Left lobe of liver (tissue), 2 donors: ENCODE measurements around the gene FAM83D. TPM values are rescaled to one million over a fixed set of nuclear protein-coding genes. Genes with fewer than 3 reads are reported as not detected.
"Not testable (repeated sequence)": the region's sequence is repeated elsewhere in the genome, so short reads cannot be mapped to it uniquely, and the experiment has no call there.

ENCODE experiments used
- ATAC-seq: fragments of 200-7000 bp; cut with Tn5 transposase; one replicate; pipeline ENCODE4 v1.9.1; 2020; ENCODE audit warnings: mild to moderate bottlenecking, moderate library complexity
- DNase-seq: peaks from one replicate; pipeline ENCODE4 v3.0.0-alpha.2; 2020; ENCODE audit warnings: low spot score
- total RNA-seq: library from RNA; stranded (reverse); gene quantifications from one replicate; pipeline ENCODE4 v1.2.1, GENCODE V29; 2021
- donor health status: DM: no; HTN: no; CAD: no; lungs with moderate emphysema.
- donor health status: DM: no; HTN: yes; CAD: no.

The FAM83D gene
- total RNA-seq, 1 donor from 2014 or later = 2.9 TPM

DNA sequence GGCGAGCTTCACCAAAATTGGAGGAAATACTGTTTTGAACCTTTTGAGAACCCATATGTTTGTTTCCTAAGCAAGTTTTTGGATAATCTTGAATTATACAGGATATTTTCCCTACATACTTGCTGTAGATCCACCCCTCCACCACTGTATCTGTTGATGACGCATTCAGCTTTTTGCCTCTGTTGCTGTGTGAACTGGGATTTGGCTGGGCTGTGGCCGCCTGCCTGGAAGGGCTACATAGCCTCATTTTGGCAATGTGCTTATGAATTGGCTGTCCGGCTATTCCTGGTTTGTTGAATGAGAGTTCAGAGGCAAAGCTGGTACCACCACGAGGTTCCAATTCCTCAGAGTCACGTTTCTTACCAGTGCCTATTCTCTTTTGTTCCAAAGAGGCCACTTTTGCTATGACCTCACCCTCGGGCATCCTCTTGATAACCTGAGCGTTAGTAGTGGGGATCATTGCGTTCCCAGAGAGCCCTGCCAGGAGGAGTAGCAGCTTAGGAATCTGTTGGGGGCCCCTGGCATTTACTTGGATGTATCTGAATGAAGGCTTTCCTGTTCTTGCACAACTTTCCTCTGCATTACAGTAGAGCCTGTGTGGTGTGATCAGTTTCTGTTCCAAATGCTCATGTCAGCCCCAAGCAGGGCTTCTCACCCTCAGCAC, 6.4 kb downstream of the FAM83D start:
- DNase-seq = no peak
- no peak for ATAC-seq

DNA sequence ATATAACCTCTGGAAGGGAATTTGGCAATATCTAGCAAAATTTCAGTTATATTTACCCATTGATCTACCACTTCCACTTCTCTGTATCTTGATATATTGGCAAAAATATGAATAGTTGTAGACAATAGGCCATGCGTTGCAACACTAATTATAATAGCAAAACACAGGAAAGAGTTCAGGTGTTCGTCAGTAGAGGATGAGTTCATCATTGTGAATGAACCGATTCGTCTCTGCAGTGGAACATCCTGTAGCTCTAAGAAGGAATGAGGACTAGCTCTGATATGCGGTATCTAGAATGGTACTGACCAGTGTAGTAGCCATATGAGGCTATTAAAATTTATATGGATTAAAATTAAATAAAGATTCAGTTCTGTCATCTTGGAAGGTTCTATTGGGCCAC, 8.3 kb downstream of the FAM83D start:
- no peak for ATAC-seq

DNA sequence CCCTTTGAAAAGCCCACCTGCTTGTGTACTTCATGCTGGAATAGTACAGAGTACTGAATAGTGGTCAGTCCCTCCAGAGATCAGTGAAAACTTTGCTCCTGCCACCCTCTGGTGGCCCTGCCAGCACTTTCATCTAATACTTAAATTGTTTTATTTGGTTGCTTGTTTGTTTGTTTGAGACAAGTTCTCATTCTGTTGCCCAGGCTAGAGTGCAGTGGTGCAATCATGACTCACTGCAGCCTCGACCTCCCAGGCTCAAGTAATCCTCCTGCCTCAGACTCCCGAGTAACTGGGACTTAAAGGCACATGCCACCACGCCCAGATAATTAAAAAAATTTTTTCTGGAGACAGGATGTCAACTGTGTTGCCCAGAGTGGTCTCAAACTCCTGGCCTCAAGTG, 9.1 kb downstream of the FAM83D start:
- ATAC-seq = peak; percentile 69
- no peak for DNase-seq

More for the DNA sequence above, 8.3 kb downstream of the FAM83D start:
- no peak for DNase-seq

DNA sequence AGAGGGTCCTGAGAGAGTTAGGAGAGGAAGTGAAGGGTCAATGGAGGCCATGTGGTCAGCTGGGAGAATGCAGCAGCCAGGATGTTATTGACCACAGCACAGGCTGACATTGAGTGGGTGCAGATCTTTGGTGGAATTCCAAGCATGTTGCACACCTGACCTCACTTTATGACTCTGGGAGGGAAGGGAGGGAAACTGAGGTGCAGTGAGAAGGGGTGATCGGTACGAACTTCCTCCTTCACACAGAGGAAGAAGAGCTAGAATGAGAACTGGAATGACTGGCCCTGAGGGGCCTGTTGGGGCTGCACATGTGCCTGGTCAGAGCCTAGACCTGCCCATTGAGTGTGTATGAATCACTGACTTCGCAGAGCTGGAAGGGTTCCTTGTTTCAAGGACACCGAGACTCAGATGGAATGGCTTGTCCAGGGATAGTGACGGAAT, 9.8 kb downstream of the FAM83D start:
- DNase-seq = no peak
- no peak for ATAC-seq

DNA sequence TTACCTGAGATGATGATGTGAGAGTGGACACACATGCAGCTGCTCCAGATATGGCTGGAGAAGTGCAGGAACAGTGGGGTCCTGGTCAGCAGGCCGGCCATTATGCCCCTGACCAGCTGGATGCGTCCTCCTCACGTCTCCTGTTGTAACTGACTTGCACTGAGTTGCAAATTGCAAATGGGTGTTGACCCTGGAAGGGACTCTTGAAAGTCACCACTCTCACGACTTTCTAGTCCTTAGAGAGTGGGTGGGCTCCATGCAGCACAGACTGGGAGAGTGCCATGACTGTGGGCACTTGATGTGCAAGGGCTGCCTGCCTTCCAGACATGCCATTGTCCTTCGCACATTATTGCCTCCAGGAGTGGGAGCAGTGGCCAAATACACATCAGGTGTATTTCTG, 10.8 kb downstream of the FAM83D start:
- ATAC-seq (no peak), DNase-seq (no peak)

DNA sequence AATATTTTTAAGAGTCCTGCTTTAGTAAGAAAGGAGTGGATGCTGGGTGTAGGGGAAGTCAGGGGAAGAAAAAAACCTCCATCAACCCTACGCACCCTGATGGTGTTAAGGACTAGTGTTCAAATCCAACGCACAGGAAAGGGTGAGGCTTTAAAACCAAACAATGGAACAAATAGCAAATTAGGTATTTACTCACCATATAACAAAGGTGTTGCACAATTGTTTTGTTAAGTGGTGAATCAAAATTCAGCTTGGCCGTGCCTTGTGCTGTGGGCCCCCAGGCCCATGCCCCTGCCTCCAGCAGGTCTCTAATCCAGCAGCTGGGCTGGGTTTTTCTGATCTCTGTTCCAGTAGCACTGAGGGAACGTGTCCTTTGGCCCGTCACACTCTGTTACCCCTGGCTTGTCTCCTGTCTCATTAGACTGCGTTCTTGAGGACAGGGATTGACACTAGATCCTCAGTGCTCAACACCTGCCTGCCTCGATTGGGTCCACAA, 11.8 kb downstream of the FAM83D start:
- DNase-seq = no peak

DNA sequence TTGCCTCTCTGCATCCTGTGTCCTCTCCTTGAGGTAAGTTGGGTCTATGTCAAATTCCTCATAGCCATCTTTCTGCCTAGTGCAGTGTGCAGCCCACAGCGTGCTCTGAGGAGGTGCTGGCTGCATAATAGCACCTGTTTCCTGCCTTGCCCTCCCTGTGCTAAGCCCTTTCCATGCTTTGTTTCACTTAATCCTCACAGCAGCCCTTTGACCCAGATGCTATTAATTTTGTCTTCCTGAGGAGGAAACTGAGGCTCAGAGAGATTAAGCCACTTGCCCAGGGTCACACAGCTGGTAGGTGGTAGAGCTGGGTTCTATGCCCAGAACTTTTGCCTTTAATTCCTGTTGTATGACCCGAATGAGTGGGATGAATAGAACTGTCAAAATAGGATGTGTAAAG, 13.5 kb downstream of the FAM83D start:
- DNase-seq (no peak), ATAC-seq (no peak)

More for the DNA sequence above, 11.8 kb downstream of the FAM83D start:
- ATAC-seq = no peak

DNA sequence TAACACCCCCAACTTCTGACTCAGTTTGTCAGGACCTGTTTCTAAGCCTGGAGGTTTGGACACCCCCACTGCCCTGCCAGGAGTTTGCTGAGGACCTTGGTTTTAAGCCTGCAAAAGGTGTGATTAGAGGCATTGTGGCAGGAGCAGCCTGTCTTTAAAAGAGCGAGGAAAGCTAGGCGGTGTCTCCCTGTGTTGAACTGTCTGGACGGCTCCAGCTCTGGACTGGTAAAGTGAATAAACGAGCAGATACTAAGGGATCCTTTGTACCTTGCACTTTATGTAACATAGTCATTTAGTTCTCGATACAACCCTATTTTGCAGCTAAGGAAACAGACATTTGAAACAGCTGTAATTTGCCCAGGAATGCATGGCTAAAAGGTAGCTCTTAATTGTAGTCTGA, 14.4 kb downstream of the FAM83D start:
- DNase-seq (no peak), ATAC-seq (peak; percentile 69)

DNA sequence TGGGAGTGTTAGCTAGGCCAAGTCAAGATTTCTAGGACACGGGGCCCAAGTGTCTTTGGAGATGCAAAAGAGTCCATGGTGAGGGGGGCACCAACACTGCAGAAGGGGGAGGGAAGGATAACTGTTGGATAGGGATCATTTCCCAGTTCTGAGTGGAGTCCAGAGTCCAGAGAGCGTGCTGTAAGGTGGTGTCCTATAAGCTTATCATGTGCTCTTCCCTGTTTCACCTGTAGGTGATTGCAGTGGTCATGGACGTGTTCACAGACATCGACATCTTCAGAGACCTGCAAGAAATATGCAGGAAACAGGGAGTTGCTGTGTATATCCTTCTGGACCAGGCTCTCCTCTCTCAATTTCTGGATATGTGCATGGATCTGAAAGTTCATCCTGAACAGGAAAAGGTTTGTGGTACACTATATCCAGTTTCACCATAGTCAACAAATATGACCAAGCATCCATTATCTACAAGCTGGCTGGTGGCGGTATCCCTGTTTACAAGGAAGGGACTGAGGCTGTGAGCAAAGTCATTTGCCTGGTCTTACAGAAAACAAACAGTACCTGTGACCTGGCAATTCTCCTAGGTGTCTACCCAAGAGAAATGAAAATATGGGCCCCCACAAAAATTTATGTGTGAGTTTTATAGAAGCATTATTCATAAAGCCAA, 15.6 kb downstream of the FAM83D start:
- ATAC-seq (no peak), DNase-seq (no peak)

DNA sequence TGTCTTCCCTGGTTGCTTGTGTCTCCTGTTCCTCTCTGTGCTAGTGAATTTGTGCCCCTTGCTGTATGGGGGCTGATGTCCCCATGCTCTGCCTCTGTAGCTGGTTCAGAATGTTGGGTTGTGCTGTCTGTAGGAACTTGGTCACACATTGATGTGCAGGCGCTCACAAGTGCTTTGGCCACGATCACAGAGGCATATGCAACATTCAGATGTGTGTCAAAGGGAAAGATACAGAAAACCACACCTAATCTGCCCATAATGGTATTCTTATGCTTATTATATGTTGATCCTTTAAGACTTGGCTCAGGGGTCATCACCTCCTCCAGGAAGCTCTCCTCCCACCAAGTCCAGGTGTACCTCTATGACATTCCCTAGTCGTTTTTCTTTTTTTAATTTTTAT, 18.8 kb downstream of the FAM83D start:
- ATAC-seq (no peak), DNase-seq (no peak)

DNA sequence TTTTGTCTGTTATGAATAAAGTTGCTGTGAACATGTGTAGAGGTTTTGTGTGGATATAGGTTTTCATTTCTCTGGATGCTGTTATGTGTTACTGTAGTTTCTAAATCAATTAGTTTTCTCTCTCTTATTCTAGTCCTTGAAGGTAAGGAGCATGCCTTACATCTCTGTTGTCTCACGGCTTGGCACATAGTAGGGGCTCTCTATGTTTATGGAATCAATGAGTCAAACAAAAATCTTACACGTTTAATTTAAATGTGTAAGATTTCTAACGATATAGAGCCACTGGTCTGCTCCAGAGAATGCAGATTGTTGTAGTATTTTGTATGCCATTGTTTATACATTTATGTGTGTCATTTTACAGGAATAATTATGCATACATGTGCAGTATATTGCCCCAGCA, 20.6 kb downstream of the FAM83D start:
- DNase-seq (no peak), ATAC-seq (no peak)

DNA sequence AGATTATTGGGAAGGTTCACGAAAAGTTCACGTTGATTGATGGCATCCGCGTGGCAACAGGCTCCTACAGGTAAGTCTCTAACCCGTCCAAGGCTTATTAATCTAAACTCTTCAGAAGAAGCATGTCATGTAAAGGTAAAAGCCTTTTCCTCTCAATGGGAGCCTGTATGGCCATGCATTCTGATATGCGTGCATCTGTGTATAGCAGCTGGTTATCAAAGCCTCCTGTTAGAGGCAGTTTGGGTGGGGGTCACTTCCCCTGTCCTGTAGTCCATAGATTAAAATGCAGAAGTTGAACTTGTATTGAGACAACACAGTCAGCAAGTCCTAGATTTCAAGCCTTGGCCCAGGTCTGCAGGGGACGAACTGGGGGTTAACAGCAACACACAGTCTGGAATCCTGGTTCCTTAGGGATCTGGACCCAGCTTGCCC, 21.7 kb downstream of the FAM83D start:
- no peak for ATAC-seq
- DNase-seq = no peak

DNA sequence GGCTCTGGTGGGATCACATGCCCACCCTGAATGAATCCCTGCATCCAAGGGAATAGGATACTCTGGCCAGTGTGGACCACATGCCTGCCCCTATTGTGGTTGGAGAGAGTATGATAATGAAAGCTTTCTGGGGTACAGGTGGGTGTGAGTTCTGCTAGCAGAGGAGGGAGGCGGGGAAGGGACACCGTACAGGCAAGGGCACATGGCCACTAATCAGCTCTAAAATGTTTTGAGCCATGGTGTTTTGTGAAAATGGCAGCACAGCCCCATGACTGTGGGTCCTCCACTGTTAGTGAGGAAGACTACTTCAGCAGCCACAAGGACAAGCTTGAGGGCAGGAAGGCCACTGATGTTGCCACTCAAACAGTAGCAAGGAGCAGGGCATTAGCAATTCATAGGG, 24.0 kb downstream of the FAM83D start:
- DNase-seq = no peak
- ATAC-seq = no peak

DNA sequence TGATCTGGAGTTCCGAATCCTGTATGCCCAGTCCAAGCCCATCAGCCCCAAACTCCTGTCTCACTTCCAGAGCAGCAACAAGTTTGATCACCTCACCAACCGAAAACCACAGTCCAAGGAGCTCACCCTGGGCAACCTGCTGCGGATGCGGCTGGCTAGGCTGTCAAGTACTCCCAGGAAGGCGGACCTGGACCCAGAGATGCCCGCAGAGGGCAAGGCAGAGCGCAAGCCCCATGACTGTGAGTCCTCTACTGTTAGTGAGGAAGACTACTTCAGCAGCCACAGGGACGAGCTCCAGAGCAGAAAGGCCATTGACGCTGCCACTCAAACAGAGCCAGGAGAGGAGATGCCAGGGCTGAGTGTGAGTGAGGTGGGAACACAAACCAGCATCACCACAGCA, 25.4 kb downstream of the FAM83D start:
- DNase-seq (no peak), ATAC-seq (no peak)

DNA sequence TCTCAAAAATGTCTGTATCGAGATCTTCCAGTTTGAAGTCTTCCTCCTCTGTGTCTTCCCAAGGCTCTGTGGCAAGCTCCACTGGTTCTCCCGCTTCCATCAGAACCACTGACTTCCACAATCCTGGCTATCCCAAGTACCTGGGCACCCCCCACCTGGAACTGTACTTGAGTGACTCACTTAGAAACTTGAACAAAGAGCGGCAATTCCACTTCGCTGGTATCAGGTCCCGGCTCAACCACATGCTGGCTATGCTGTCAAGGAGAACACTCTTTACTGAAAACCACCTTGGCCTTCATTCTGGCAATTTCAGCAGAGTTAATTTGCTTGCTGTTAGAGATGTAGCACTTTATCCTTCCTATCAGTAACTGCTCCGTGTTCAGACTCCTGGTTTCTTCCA, 25.9 kb downstream of the FAM83D start:
- ATAC-seq (no peak), DNase-seq (no peak)

DNA sequence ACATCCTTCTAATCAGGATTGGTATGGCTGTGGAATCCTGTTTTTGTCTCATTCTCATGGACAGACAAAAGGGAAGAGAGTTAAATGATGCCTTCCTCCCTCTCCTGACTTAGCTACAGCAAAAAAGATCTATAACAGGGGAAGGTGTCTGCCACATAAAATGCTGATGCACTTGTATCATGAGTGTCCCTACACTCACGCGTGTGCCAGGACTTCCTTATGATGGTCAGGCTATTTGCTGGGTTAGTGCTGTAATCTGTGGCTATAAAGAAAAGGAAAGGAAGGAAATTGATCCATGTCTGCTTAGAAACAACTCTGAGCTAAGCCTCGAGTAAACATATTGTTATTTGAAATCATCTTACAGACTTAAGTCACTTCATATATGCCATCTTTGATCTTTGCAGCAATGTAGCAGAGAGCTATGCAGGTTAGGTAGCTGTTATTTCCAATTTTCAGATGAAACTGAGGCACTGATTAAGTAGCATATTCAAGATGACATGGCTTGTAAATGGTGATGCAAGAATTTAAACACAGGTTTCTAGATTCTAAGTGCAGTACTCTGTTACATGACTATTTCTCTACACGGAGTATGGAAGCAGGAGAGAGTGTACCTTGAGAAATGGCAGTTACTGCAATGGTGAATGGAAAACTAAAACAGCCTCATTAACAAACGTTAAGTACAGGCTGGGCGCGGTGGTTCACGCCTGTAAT, 27.6 kb downstream of the FAM83D start:
- no peak for DNase-seq
- peak; percentile 24 for ATAC-seq

DNA sequence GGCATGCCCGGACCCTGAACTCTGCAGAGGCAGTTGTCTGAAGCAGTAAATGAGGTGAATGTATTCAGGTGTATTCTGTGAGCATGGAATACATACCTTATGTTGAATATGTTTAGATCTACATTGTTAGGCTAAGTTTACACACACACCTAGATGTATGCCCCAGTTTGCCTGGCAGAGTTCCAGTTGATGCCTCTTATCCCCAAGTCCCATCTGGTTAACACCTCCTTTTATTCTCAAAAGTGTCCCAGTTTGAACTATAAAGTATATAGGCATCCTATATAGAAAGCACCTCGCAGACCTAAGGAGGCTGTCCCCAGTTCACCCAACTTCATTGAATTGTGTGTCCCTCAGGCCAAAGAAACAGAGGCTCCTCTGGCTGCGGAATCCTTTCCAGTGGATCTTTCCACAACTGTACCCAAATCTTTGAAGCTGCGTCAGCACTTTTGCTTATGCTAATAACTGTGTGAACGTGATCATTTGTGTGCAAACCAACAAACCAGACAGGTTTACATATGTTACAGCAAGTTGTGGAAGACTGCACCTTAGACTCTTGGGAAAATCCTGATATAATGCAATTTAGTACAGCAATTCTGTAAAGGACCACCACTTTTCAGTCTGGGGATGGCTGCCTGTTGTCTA, 31.1 kb downstream of the FAM83D start:
- DNase-seq (no peak), ATAC-seq (no peak)

DNA sequence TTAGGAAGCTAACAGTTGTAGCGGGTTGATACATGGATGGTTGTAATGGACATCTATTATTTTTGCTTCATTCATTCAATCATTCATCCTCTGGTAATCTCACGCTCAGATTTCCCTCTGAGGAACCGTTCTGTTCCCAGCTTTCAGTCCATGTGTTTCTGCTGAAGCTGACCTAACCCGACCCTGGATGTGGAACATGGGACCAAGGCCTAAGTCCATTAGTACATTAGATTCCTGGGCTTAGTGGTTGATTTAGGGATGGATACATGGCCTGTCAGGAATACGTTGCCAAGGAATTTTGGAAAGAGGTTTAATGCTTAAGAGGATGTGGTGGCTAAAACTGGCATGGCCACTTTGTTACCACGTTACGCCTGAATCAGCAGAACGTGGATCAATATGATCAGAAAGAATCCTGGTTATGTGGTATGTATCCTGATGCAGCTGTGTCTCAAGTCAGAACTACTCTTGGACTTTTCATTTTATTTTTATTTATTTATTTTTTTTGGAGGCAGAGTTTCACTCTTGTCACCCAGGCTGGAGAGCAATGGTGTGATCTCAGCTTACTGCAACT, 31.8 kb downstream of the FAM83D start:
- DNase-seq (no peak), ATAC-seq (no peak)

DNA sequence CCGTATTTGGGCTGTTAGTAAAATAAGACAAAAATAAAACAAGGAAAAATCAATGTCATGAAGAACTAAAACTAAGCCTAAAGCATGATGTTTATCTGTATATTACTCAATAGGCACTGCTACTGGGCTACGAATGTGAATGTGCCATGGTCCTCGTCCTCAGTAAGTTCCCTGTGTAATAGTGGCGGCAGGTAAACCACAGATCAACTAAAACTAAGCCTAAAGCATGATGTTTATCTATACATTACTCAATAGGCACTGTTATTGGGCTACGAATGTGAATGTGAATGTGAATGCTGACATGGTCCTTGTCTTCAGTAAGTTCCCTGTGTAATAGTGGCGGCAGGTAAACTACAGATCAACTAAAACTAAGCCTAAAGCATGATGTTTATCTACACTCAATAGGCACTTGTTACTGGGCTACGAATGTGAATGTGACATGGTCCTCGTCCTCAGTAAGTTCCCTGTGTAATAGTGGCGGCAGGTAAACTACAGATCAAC, 34.0 kb downstream of the FAM83D start:
- not testable (repeated sequence) for DNase-seq, ATAC-seq

DNA sequence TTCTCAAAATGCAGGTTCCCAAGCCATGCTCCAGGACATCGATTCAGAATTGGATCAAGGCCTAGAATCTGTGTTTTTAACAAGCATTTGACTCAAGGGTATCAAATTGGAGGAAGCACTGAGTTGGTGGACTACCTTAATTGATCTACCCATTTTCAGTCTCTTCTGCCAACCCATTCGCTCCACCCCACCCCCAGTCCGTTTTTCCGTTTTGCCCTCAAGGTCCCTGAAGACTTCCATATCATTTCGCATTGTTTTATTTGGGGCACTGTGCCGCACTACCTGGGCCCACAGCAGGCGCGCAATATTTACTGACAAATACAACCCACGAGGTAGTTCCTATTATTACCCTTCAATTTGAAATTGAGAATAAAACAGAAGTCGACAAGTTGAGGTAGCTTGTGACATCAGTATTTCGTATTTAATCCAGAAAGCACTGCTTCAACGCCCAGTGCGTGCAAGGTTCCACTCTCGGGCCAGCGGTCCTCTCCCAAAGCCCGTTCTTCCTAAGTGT, 35.4 kb downstream of the FAM83D start:
- ATAC-seq = no peak
- no peak for DNase-seq
